ACHN (cell line): ENCODE results near the gene MUCL3.

Experiments used
- DNase-seq: peaks from one replicate; pipeline ENCODE4 v3.0.0-alpha.2; 2015
- in situ Hi-C: cut with HindIII; loops from 2 replicates; pipeline ENCODE4 v1.10.0; 2017; ENCODE audit warnings: low sequenced_read_pairs, low pct_ligation_motif_present, low pct_unique_long_range_greater_than_20kb

The MUCL3 gene

DNA sequence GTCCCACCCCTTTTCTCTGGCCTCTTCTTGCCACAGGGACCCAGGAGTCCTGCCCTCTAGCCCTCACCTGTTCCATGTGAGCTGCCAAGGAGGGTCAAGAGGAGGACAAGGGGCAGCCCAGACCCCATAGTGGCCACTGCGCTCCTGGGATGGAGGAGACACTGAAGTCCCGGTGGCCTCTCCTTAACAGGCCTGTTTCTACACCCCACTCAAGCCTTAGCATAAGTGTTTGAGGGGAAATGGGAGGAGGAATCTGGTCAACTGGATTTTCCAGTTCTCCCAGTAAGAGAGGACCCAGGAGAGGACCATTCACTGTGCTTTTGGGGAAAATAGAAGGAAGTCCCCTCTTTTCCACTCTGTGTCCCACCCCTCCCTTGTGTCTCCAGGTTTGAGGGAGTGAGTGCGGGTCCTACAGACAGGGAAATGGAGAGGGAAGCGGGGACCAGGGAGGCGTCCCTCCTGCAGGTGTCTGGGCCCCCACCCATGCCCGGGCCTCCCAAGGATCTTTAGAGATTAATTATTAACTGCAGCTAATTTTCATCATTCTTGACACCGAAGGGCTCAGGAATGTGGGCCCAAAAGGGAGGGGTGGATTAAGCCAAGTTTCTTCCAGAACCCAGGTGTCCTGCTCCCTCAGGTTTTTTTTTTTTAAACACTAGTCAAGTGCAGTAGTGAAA, 8.7 kb upstream of the MUCL3 start, which contains the start of gene SFTA2:
Gene SFTA2 (minus strand): TSS at position 202 of the 677 bp plus-strand sequence. CDS start 74 bp downstream, at position 128.
- peak; percentile 68 for DNase-seq
- in situ Hi-C loops, result no loop called here

DNA sequence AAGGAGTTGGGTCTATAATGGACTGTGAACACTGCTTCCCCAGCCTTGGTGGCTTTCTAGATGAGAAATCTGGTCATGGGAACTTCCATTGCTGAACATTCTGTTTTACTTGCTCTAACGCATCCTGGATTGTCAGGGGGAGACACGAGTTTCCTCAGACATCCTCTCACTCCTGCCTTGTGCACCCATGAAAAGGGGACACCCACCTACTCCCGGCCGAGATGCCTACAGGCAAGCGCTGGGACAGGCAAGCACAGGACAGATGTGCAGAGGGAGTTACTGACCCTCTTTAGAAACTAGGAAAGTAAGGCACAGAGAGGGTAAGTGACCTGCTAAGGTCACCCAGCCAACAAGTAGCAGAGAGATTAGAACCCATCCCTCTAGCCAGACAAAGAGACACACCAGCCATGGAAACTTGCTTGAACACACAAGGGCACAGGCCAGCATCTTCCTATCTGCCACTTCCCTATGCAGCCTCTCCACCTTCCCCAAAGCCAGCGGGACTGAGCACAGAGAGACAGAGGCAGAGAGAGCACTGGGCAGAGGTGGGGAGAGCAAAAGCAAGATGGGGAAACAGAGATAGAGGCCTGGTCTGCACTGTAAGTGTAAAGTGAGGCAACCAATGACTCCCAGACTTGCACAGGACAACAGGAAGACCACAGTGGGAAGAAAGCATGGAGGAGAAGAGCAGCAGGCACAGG, 8.0 kb upstream of the MUCL3 start:
- no peak for DNase-seq
- in situ Hi-C loops, result no loop called here

DNA sequence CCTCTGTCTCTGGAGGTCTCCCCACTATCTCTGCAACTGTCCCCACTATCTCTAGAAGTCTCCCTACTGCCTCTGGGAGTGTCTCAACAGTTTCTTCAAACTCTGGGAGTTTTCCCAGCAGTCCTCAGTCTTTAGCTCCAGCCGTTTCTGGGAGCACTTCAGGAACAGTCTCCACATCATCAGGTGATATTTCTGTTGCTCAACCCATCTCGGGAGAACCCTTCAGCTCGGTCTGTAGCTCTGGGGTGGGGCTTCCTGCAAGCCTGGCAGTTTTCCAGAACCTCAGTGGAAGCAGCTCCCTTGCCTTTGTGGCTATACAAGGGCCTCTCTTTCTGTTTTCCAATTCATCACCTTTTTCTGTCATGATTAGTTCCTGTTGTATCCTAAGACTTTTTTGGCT, 5.8 kb upstream of the MUCL3 start:
- in situ Hi-C loops, result no loop called here

DNA sequence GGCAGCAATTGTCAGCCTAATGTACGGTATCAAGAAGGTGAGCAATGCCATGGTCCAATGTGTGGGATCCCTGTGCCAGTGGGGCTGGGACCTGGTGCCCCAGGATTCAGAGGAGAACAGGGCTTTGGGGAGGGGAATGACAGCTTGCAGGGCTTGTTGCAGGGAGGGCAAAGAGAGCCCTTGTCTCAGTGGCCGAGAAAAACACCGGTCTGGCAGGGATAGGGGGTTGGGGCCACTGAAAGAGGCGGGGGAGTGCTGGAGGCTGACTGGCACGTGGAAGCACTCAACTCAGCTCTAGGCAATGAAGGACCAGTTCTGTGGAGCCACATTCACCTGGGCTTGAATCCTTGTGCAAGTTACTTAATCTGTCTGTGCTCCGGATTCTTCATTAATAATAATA, 3.5 kb upstream of the MUCL3 start:
- in situ Hi-C loops, result no loop called here
- no peak for DNase-seq

More for the DNA sequence above, 5.8 kb upstream of the MUCL3 start:
- DNase-seq, result no peak

DNA sequence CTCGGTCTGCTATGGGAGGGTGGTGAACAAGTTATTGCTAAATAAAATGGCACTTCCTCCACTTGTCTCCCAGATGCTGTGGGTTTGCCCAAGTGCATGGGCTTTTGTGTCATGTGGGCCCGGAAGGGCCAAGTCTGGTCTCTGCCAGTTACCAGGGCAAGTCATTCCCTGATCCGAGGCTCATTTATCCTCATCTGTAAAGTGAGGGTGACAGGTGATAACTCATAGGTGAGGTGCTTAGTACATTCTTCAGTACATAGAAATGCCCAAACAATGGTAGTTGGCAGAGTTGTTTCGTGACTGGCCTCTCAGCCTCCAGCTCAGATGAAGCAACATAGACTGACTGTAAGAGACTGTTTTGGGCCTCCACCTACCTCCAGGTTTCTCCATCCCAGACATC, 2.0 kb upstream of the MUCL3 start:
- in situ Hi-C loops, result no loop called here
- DNase-seq, result no peak

DNA sequence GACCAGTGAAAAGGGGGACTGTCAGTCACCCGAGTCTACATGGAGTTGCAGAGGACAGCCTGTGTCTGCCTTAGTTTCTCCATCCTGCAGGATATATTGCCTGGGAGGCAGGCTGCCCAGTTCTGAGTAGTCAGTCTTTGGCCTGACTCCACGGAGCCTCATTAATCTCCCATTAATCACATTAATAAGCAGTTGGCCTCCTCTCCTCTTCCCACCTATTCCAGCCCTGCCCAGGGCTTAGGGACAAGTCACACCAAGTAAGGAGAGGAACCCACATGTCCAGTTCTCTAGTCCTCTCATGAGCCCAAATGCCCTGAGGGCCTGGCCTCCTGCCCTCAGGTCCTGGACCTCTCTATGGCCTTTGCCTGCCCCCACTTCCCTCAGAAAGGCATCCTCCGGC, 1.3 kb upstream of the MUCL3 start:
- no peak for DNase-seq
- in situ Hi-C loops, result no loop called here

DNA sequence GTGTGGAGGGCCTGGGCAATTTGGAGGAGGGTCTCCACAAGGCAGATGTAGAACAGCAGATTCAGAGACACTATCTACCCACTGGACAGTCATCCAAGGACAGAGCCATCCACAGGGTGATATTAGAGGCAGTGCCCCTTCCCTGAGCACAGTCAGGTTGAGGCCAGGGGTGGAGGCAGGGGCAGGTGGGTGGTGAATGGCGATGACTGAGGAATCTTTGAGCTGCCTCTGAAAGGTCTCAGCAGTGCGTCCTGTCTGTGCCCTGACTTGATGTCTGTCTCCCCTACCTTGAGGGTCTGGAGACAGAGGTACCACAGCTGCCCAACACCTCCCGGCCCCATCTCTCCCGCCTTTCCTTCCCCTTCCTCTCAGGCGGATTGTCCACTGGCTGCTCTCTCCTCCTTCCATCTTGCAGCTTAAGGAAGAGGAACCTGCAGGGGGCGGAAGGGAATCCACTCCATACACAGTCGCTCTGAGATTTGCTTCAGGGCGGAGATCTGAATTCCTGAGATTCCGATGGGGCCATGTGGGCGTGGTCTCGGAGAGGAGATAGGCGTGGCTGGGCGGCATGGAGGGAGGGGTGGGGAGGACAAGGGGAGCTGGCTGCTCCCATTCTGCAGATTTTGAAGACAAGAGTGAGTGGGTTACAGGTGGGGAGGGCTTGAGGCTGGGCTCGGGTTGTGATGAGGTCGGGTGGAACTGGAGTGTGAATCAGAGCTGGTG, 1.7 kb downstream of the MUCL3 start:
- DNase-seq, result peak; percentile 94
- in situ Hi-C loops, result no loop called here

DNA sequence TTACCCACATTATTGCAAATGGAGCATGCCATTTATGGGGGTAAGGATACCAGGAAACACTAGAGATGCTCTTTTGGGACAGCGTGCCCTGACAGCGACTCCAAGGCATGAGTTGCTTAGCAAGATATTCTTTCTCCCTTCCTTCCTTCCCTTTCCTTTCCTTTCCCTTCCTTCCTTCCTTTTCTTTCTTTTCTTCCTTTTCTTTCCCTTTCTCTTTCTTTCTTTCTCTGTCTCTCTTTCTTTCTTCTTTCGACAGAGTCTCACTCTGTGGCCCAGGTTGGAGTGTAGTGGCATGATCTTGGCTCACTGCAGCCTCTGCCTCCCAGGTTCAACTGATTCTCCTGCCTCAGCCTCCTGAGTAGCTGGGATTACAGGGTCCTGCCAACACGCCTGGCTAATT, 3.3 kb downstream of the MUCL3 start:
- no peak for DNase-seq
- in situ Hi-C loops, result no loop called here

DNA sequence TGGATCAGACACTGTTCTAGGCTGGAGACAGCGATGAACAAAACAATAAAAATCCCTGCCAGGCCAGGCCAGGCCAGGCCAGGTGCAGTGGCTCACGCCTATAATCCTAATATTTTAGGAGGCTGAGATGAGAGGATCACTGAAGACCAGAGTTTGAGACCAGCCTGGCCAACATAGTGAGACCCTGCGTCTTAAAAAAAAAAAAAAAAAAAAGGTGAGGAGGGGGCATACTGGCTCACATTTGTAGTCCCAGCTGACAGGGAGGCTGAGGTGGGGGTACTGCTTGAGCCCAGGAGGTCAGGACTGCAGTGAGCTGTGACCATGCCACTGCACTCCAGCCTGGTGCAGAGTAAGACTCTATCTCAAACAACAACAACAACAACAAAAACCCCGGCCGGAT, 4.5 kb downstream of the MUCL3 start:
- in situ Hi-C loops, result no loop called here
- no peak for DNase-seq

DNA sequence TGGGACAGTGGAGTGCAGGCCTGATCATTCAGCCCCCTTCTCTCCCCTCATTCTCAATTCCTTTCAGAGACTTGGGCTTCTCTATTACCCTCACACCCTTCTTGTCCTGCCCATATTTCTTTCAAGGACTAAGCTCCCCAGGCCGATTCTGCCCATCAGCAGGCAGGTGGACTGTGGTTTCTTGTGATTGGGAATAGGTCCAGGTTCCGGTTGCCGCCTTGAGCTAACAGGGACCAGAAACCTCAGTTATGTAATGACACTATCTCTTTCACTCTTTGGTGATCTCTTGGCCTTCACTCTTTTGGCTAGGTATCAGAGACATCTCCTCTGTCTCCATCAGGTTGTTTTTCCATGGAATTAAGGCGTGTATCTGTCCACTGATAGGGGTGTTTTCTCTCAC, 6.5 kb downstream of the MUCL3 start:
- in situ Hi-C loops, result no loop called here
- DNase-seq, result no peak

DNA sequence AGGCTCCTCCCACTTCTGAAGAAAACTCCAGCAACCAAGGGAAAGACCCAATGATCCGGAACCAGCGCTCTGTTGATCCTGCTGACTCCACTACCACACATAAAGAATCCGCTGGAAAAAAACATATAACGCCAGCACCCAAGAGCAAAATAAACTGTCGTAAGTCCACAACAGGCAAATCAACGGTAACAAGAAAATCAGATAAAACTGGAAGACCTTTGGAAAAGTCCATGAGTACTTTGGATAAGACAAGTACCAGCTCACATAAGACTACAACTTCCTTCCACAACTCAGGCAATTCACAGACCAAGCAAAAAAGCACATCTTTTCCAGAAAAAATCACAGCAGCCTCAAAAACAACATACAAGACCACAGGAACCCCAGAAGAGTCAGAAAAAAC, 8.0 kb downstream of the MUCL3 start:
- DNase-seq, result no peak
- in situ Hi-C loops, result no loop called here

DNA sequence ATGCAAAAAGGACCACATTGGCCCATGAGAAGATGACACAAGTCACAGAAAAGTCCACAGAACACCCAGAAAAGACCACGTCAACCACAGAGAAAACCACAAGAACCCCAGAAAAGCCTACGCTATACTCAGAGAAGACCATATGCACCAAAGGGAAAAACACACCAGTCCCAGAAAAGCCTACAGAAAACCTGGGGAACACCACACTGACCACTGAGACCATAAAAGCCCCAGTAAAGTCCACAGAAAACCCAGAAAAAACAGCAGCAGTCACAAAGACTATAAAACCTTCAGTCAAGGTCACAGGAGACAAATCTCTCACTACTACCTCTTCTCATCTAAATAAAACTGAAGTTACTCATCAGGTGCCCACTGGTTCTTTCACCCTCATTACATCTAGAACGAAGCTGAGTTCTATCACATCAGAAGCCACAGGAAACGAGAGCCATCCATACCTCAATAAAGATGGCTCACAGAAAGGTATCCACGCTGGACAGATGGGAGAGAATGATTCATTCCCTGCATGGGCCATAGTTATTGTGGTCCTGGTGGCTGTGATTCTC, 11.2 kb downstream of the MUCL3 start:
- in situ Hi-C loops, result no loop called here
- DNase-seq, result no peak

DNA sequence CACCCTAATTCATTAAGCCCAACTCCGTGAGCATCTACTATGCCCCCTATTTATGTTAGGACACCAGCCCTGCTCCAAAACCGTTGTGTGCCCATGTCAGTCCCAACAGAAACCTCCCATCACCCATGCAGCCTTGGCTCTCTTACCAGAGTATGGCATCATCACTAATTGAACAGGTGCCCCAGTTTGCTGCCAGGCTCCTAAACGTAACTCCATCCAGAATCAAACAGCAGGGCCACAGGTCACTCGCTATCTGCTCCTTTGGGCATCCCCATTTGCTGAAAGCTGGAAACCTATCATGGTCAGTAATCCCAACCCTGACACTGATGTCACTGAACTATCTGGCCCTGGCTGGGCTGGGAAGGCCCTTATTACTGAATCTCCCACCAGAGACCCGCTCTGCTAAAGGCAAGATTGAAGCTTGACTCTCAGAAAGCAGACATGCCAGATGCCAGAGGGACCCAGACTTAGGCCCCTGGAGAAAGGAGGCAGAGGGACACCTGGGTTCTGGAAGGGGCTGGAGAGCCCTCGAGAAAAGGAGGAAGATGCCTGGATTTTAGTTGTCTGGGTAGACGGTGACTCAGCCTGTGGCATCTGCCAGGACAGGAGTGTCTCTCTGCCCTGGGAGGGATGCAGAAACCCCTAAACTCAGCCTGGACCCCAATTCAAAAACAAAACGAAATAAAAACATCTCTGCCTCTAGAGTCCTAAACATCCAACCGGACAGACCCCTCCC, 14.0 kb downstream of the MUCL3 start:
- no peak for DNase-seq
- in situ Hi-C loops, result no loop called here

DNA sequence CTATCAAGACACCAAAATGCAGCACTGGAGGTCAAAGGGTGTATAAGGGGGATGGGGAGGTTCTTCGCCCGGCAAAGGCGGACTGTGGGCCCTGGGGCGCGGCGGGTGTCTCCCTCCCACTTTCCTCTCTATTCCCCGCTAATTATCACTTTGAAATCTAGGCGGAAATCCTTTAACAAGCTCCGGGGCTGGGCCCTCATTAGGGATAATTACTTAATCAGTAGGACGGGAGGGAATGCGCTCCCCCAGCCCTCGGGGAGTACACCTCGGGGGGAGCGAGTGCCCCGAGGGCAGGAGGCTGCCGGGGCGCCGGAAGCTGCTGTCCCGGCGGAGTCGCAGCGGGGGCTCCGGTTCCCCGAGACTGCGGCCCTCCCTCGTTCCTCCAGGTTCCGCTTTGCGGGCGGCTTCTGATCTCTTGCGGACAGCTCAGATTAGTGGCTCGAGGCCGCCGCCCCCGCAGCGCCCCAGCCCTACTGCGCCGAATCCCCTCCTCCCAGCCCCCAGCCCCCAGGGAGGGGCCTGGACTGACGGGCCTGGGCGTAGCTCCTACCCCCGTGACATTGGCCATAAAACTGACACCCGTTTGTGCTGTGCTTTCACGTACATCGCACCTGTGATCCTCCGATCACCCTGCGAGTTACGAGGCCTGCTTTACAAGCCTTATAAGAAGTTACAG, 14.7 kb downstream of the MUCL3 start:
- DNase-seq, result no peak
- in situ Hi-C loops, result no loop called here

DNA sequence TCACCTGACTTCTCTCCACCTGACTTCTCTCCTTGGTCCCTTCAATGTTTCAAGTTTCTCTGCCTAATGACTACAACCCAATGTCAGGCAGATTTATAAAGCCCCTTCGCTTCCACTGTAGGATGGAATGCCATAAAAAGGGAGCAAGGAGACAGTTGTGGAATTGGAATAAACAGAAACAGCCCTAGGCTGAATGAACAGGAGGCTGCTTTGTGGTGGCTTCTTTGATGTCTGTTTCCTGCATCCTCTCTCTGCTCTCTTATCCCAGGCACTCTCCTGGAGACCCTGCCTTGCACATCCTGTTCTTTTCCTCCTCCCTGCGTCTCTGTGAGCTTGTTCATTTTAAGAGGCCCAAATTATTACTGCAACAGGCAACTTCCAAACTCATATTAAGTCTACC, 16.9 kb downstream of the MUCL3 start:
- in situ Hi-C loops, result no loop called here
- no peak for DNase-seq

DNA sequence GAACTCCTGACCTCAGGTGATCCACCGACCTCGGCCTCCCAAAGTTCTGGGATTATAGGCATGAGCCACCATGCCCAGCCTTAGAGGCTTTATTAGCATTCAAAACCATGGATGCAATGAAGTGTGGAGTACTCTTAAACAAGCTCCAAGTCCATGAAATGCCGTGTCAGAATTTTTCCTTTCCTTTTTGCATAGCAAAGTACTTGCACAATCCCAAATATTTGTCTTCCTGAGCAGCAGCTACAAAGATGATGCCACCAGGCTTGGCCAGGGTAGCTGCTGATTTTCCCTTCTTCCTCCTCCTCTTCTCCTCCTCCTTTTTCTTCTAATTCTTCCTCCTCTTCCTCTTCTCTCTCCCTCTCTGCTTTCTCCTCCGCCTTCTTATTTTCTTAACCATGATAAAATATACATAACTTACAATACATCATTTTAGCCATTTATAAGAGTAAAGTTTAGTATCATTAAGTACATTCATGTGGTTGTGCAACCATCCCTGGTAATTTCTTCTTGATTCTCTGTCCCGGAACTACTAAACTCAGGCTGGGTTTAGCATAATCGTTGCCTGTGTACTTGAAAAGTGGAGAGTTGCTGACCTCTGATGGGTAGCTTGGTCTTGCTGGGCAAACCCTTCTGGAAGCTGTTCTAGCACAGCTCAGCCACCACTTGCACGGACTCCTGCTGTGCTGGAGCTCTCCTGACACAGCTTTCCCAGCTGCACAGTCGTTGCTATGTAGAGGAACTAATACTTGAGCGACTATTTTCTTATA, 20.3 kb downstream of the MUCL3 start:
- in situ Hi-C loops, result no loop called here
- no peak for DNase-seq

DNA sequence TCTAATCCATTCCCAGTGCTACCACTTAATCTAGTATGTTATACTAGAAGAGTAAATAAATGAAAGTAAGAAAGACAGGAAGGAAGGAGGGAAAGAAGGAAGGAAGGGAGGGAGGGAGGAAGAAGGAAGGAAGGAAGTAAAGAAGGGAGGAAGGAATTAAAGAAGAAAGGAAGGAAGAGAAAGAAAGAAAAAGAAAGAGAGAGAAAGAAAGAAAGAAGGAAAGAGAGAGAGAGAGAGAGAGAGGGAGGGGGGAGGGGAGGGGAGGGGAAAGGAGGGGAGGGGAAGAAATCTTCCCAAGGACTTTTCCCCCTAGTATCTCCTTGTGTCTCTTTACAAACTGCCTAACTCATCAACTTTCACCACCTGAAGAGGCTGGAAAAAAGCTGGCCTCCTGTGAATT, 21.9 kb downstream of the MUCL3 start:
- in situ Hi-C loops, result no loop called here
- no peak for DNase-seq

DNA sequence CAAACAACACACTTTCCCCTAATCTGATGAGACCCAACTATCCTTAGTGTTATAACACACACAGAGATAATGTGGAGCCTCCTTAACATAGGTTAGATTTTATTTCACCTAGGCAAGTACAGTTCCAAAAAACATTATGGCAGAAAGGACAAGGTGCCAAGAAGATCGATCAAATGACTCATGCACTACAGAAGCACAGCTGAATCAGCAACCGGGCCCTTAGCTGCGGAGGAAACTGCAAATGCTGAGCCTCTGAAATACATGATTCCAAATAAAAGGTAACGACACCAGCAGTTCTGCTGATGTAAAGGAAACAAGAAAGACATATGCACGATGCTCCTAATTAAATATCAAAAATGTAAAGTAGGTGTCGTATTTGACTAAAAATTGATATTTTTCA, 22.9 kb downstream of the MUCL3 start:
- in situ Hi-C loops, result no loop called here
- DNase-seq, result no peak
